ENCODE measurements around the gene SLC12A3. TPM values are rescaled to one million over a fixed set of nuclear protein-coding genes. Genes with fewer than 3 reads are reported as not detected.

The SLC12A3 gene
- total and polyA plus RNA-seq, 2 of the 4 experiments (the other 2 are of a cell fraction) = not detected

- ChIA-PET POLR2A (ENCODE audit: unreplicated experiment) (no interaction called here), CTCF (interaction anchor here (0.8 to 2.2 kb wide), 2 partner anchors 15 to 60 kb away, joined by 3 to 12 read pairs; no protein-coding TSS in a partner anchor)
- Histone ChIP-seq H3K9me3 (ENCODE audit: control insufficient read depth, insufficient read depth, low read length) (no peaks in the 10 kb centered on the region), H2BK120ac (ENCODE audit: low read depth, low read length) (no peak overlapping the region), H2AK5ac (ENCODE audit: low read depth, low read length) (no peak overlapping the region), H2AFZ (replicated peaks; ENCODE audit: low read length, poor library complexity) (no peak overlapping the region), H2BK15ac (ENCODE audit: low read depth, low read length) (no peak overlapping the region), H4K5ac (ENCODE audit: low read depth, low read length) (no peak overlapping the region), H3K4ac (ENCODE audit: low read depth, low read length) (no peak overlapping the region), H3K4me1 (ENCODE audit: control insufficient read depth, insufficient read depth, low read length) (peaks cover 30% of the 10 kb centered on the region), H3K9ac (ENCODE audit: low read depth, low read length) (no peak overlapping the region), H4K20me1 (ENCODE audit: insufficient read depth, low read length) (no peaks in the 10 kb centered on the region), H2BK5ac (ENCODE audit: low read depth, low read length, poor library complexity, severe bottlenecking) (no peak overlapping the region), H3K27ac (ENCODE audit: insufficient read depth, low read length) (no peak overlapping the region), H3K79me1 (ENCODE audit: low read depth in 1 of 2, low read length in 2 of 2) (0 out of 4 replicates have a peak, but pooled peaks cover 0 to 9% of the 10 kb centered on the region in 2 experiments), H3K23ac (ENCODE audit: low read depth, low read length) (no peak overlapping the region), H3K18ac (ENCODE audit: low read depth, low read length) (no peak overlapping the region), H3K56ac (ENCODE audit: extremely low read depth, insufficient read depth, low read length) (no peak overlapping the region), H3K14ac (replicated peaks; ENCODE audit: low read depth, low read length) (no peak overlapping the region), H4K8ac (ENCODE audit: low read depth in 2 of 2, low read length in 2 of 2) (no peak overlapping the region), H3K27me3 (ENCODE audit: control insufficient read depth, insufficient read depth, low read length) (no peaks in the 10 kb centered on the region), H3K36me3 (ENCODE audit: control insufficient read depth, insufficient read depth, low read length) (no peaks in the 10 kb centered on the region), H3K4me3 (ENCODE audit: insufficient read depth, low read depth, low read length) (no peak overlapping the region), H3K4me2 (ENCODE audit: low read depth, low read length) (no peak overlapping the region), H3K9me1 (ENCODE audit: insufficient read depth, low read length) (peaks cover 22% of the 10 kb centered on the region), H2AK9ac (replicated peaks; ENCODE audit: low read depth, low read length, poor library complexity) (no peak overlapping the region), H2BK20ac (ENCODE audit: low read depth, low read length) (no peak overlapping the region), H4K91ac (ENCODE audit: insufficient read depth, low read depth, low read length) (no peak overlapping the region)
- dilution Hi-C loops (cut with HindIII; ENCODE audit: low sequenced_read_pairs, unreplicated experiment) (no loop called here), intact Hi-C loops (cut with micrococcal nuclease) (loop anchor here (1.0 kb wide), 1 partner anchor 60 kb away; no protein-coding TSS in a partner anchor), in situ Hi-C loops (cut with MboI; ENCODE audit: low sequenced_read_pairs) (no loop called here)
- no peak for DNase-seq
- no TSS peak for BruUV-seq (replicated peaks)
- TF ChIP-seq BHLHE40 (IDR thresholded peaks at IDR 0.05; ENCODE audit: low read depth, low read length) = no peak
- no peak for TF ChIP-seq MAFK (IDR thresholded peaks at IDR 0.05; ENCODE audit: low read depth, low read length)
- TF ChIP-seq, protein P1, sequence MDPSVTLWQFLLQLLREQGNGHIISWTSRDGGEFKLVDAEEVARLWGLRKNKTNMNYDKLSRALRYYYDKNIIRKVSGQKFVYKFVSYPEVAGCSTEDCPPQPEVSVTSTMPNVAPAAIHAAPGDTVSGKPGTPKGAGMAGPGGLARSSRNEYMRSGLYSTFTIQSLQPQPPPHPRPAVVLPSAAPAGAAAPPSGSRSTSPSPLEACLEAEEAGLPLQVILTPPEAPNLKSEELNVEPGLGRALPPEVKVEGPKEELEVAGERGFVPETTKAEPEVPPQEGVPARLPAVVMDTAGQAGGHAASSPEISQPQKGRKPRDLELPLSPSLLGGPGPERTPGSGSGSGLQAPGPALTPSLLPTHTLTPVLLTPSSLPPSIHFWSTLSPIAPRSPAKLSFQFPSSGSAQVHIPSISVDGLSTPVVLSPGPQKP (IDR thresholded peaks at IDR 0.05; ENCODE audit: borderline replicate concordance, low read depth, low read length) = no peak
- TF ChIP-seq MAZ (IDR thresholded peaks at IDR 0.05; ENCODE audit: borderline replicate concordance, low read depth, low read length) = no peak
- TF ChIP-seq, protein P2, sequence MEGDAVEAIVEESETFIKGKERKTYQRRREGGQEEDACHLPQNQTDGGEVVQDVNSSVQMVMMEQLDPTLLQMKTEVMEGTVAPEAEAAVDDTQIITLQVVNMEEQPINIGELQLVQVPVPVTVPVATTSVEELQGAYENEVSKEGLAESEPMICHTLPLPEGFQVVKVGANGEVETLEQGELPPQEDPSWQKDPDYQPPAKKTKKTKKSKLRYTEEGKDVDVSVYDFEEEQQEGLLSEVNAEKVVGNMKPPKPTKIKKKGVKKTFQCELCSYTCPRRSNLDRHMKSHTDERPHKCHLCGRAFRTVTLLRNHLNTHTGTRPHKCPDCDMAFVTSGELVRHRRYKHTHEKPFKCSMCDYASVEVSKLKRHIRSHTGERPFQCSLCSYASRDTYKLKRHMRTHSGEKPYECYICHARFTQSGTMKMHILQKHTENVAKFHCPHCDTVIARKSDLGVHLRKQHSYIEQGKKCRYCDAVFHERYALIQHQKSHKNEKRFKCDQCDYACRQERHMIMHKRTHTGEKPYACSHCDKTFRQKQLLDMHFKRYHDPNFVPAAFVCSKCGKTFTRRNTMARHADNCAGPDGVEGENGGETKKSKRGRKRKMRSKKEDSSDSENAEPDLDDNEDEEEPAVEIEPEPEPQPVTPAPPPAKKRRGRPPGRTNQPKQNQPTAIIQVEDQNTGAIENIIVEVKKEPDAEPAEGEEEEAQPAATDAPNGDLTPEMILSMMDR (conservative IDR thresholded peaks at IDR 0.05; ENCODE audit: low read depth, low read length) = no peak
- no peak for TF ChIP-seq CHD1 (IDR thresholded peaks at IDR 0.05; ENCODE audit: low read depth, low read length)
- no peak for TF ChIP-seq MXI1 (IDR thresholded peaks at IDR 0.05; ENCODE audit: borderline replicate concordance, low read depth, low read length)
- TF ChIP-seq, protein P3, sequence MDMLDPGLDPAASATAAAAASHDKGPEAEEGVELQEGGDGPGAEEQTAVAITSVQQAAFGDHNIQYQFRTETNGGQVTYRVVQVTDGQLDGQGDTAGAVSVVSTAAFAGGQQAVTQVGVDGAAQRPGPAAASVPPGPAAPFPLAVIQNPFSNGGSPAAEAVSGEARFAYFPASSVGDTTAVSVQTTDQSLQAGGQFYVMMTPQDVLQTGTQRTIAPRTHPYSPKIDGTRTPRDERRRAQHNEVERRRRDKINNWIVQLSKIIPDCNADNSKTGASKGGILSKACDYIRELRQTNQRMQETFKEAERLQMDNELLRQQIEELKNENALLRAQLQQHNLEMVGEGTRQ (IDR thresholded peaks at IDR 0.05; ENCODE audit: low read depth, low read length) = no peak
- no peak for TF ChIP-seq RAD21 (IDR thresholded peaks at IDR 0.05; ENCODE audit: low read length)
- TF ChIP-seq FOS (IDR thresholded peaks at IDR 0.05; ENCODE audit: low read depth, low read length) = no peak
- no peak for TF ChIP-seq CEBPB (IDR thresholded peaks at IDR 0.05; ENCODE audit: low read depth, low read length)
- no peak for TF ChIP-seq RCOR1 (IDR thresholded peaks at IDR 0.05; ENCODE audit: insufficient replicate concordance, low read length)
- no peak for TF ChIP-seq RFX5 (IDR thresholded peaks at IDR 0.05; ENCODE audit: low read depth, low read length)
- no peak for TF ChIP-seq POLR2A (IDR thresholded peaks at IDR 0.05; ENCODE audit: low read depth, low read length)
- TF ChIP-seq SMC3 (IDR thresholded peaks at IDR 0.05; ENCODE audit: low read depth, low read length) = no peak
- TF ChIP-seq NFE2L2 (IDR thresholded peaks at IDR 0.05; ENCODE audit: low read depth, low read length) = no peak
- no peak for ATAC-seq (ENCODE audit: low read depth)
- 96% methylated on average over 6 of the region's 11 CpGs; no CpG with 5 or more reads in 1 of the 2 experiments for WGBS, 2 experiments (ENCODE audit: extremely low coverage in 2 of 2, insufficient read length in 1 of 2)
These were observed 12.0 kb upstream of the SLC12A3 start for GRCh38 chr16:56852968-56853367.
